Measurements from ENCODE around the gene LST1.

The LST1 gene

DNA sequence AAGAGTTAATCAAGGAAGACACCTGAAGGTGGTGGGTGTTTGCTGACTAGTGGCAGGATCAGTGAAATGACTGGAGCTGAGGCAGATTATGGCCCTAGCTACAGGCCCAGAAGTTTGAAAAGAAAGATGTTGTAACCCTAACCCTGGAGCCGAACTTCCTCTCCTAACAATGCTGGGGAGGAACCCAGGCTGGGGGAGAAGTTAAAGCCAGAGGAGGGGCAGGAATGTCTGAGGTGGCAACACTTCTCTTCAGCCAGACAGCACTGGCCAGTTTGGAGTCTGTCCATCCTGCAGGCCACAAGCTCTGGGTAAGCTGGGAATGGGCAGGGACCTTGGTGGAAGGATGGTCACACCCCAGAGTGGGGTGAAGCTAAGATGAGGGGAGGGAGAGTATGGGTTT lies at the start of gene LST1:
Gene LST1 (plus strand): TSS at position 270 of the 400 bp plus-strand sequence. CDS start 1,023 bp downstream, outside the sequence.
- DNase-seq (ENCODE audit: low spot score), result no peak

DNA sequence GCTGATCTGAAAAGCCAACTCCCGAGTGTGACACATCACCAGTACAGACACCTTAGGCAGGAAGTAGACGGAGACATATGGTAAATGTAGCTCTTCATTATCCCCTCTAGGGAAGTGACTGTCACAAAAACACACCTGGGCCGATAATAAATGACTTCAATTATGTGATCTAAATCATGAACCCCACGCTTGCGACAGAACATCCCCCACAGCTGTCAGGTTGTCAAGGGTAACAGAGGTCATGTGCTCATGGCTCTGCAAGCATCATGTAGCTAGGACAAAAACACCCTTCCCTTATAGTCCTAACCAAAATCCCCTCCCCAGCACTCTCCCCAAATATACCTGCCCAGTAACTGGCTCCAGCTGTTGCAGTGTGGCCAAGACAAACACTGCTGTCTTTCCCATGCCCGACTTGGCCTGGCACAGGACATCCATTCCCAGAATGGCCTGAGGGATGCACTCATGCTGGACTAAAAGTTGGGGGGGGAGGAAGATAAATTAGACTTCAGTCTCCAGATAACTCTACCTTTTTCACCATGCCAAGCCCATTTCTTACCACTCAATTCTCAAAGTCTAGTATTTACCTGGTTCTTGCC lies 47.2 kb upstream of the LST1 start:
- no peak for DNase-seq (ENCODE audit: low spot score)

DNA sequence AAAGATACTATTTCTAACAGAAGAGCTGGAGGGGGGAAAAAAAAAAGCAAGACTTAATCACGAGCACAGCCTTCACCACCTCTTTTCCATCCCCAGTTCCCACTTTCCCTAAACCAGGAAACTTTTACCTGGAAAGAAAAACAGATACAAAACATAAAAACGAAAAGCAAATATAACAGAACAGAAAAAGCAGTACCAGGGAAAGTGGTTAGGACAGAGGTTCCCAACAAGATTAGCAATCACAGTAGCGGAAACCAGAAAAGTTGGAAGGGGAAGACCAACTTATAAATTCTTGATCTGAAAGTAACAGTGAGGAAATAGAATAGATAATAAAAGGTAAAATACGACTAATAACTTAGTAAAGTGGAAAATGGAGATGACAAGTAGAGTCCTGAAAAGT lies 45.4 kb upstream of the LST1 start:
- no peak for DNase-seq (ENCODE audit: low spot score)

DNA sequence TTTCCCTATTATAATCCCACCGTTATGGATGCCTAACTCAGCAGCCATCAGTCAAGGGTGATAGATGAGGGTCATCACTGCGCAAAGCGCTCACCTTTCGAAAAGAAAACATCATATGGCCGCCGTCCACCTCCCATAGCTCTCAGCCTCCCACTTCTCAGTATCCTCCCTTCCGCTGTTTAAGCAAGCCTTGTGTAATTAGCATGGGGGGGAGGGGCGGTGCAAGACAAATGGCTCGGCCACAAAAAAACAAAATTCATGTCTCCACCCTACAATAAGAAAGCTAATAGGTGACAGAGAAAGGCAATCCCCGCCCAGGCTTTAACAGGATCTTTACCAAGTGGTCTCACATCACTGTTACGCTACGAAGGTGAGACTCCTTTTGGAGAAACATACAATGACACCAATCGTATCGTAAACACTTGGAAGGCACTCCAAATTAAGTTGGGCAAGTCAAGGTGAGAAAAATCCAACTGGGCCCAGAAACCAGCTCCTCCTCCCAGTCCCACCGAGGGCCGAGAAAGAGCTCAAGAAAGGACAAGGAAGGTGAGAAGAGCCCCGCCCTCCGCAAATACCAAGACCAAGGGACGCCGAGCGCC lies 44.9 kb upstream of the LST1 start:
- peak; percentile 68 for DNase-seq (ENCODE audit: low spot score)

DNA sequence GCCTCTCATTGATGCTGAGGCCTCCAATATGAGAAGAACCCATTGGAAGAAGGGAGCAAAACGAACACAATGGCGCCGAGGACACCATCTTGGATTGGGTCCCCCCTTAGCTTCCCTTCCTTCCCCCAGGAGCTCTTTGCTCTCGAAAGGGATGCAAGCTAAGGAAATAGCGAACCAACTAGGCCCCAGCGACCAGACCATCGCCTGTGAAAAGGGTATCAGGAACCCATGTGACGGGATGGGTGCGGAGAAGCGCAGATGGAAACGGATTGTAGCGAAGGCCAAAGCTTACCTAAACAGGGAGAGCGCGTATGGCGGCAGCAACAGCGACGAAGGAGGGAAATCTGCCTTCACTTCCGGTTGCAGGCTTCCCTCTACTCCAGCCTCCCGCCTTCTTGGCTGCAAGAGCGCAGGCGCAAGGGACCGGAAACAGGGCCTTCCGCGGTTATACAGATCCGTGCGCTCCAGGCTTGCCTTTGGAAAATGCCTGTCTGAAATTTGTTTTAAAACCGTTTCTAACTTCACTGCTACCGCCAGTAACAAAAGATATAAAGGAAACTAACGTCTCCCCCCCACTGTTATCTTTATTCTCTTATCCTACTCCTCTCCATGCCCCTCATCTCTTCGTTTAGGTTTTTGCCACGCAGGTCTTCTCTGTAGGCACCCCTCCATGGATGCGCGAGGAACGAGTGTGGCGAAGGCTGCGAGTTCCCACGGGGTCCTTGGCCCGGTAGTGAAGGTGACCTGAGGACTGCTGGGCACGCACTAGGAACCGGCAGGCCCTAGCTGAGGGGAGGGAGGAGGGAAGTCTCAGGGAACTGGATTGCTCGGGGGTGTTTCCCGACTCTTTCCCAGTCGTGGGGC lies 44.2 kb upstream of the LST1 start, which contains the start of gene DDX39B:
Gene DDX39B (minus strand): TSS at position 346 of the 864 bp plus-strand sequence. CDS start 1,471 bp downstream, outside the sequence.
- DNase-seq (ENCODE audit: low spot score), result peak; percentile 97

DNA sequence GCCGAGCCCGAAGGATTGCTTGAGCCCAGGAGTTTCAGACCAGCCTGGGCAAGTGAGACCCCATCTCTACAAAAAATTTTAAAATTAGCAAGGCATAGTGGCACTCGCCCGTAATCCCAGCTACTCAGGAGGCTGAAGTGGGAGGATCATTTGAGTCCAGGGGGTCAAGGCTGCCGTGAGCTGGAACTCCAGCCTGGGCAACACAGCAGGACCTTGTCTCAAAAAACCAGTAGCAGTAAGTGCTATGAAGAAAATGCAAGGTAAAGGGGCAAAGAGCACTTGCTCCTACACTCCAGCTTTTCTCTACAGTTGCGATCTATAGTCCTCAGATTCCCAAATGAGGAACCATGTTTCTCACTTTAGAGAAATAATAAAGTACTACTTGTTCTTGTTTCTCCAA lies 42.4 kb upstream of the LST1 start:
- no peak for DNase-seq (ENCODE audit: low spot score)

DNA sequence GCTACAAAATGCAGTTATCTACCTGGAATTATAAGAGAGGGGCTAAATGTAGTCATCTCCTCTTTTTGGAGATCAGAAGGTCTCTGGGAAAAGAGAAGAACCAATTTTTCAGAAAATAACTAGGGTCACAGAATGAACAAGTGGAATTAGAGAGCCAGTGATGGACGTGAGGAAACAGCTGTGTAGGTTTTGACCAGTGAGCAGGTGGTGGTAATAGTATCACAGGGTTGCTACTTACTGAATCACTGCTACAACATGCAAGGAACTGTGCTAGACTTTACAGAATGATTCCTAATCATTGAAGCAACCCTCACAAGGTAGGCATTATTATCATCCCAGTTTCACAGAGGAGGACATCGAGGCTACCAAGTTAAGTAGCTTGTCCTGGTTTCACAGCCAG lies 41.4 kb upstream of the LST1 start:
- DNase-seq (ENCODE audit: low spot score), result no peak

DNA sequence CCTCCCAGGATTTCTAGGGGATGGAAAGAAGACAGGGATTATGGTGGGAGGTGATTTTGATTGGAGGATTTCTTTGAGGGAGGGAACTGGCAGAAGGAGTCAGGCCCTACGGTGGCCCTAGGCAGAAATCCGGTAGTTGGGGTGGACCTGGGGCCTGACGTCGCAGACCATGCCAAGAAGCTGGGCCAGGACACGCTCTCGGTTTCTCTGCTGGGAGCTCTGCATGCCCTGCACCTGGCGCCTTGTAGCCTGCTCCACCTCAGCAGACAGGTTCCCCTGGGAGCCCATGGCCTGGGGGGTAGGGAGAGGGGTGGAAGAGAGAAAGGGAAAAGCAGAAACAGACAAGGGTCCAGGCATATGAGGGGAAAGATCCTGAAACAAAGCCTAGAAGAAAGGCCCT lies 40.8 kb upstream of the LST1 start:
- no peak for DNase-seq (ENCODE audit: low spot score)

DNA sequence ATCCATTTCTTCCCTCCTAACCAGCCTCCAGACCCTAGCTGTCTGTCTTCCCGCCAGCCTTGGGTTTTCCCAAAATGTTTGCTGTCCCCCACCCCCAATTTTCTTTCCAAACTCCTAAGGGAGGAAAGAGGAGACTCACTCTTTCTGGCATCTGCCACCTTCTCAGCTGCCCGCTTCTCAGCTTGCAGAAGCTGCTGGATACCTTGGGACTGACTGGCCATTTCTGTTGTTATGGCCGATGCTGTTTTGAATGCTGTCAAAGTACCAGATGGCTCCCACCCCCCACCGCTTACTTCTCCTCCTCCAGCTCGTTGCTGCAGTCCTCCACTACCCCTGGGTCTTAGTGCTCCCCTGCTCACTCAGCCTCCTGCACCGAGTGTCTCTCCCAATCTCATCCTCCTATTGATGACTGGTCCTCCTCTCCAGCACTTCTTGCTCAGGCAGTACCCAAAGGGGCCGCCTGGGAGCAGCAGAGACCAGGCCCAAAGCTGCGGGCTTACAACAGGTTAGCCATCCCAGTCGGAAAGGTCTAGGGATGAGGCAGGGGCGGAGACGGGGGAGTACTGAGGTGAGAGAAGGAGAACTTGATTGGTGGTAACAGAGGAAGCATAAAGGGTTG lies 39.6 kb upstream of the LST1 start, which contains the start of gene ATP6V1G2:
Gene ATP6V1G2 (minus strand): TSS at position 270 of the 619 bp plus-strand sequence. CDS start 49 bp downstream, at position 221.
- peak; percentile 95 for DNase-seq (ENCODE audit: low spot score)

DNA sequence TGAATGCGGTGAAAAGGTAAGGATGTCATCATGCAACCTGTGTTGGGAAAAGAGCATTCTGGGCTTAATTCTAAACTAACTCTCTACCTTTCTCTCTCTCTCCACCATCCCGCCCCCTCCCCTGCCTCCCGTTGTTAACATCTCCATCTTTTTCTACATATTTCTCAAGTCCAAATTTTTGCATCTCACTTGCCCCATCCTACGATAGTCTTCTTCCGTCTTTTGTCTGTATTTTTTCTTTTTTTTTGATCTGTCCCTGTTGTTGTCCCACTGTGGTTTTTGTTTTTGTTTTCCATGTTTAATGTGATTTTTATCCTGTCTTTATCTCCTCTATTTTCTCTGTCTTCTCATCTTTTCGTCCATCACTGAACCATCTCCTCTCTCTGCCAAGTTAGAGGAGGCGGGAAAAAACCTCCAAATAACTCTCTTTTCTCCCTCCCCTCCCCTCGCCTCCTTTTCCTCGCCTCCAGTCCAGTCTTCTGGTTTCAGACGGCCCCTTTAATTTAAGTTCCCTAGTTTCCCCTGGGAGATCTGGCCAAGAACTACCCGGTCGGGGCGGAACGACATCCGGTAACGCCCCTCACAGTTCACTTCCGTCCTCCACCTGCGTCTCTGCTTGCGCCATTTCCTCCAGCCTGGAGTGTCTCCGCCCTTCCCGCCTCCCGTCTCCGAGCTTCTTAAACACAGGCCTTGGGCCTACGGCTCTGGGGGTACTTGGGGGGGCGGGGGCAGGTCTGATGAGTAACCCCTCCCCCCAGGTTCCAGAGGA lies 38.9 kb upstream of the LST1 start, which contains the start of gene NFKBIL1:
Gene NFKBIL1 (plus strand): TSS at position 651 of the 769 bp plus-strand sequence. CDS start 87 bp downstream, at position 738.
- DNase-seq (ENCODE audit: low spot score), result peak; percentile 98

DNA sequence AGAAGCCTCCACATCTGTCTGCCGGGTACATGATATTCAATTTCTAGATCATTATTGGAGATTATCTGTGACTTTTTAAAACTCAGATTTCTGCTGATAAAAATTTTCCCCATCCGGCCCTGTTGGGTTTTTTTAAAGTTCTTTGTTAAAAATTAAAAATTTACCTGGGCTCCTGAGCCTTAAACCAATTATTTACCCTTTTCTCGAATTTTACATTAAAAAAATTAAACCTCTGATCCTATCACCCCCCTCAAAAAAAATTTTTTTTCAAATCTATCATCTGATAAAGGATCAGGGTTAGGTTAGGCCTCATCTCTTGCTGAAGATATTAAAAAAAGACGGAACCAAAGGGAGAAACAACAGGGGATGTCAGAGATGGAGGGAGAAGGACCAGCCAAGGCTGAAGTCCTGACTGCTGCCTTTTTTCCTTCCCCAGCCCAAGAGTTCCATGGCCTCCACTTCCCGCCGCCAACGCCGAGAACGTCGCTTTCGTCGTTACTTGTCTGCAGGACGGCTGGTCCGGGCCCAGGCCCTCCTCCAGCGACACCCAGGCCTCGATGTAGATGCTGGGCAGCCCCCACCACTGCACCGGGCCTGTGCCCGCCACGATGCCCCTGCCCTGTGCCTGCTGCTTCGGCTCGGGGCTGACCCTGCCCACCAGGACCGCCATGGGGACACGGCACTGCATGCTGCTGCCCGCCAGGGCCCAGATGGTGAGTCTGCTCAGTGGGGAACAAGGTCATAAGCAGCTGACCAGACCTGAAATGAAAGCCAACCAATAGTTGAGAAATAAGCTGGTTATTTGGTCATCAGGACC lies 38.1 kb upstream of the LST1 start:
- no peak for DNase-seq (ENCODE audit: low spot score)

DNA sequence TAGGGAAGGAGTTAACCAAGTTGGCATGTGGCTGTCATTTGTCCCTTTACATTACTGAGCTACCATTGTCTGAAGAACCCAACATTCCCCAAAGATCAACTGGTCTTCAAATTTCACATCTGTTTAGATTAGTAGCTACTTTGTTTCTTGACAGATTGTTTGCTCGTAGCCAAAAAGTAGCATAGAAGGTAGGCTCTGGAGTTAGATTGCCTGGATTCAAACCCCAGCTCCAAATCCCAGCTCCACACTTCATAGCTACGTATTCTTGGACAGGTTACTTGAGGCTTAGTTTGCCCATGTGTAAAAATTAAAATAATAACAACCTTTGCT lies 37.6 kb upstream of the LST1 start:
- DNase-seq (ENCODE audit: low spot score), result no peak

DNA sequence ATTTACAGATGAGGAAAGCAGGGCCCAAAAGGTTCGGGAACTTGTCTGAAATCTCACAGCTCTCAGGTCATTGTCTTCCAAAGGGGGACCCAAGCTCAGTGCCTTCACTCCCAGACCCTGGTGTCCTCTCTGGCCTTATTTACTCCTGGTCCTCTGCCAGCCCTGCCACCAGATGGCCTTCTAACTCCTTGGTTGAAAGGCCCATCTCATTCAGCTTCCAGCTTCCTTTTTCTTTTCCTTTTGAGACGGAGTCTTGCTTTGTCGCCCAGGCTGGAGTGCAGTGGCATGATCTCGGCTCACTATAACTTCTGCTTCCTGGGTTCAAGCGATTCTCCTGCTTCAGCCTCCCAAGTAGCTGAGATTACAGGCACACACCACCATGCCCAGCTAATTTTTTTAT lies 34.7 kb upstream of the LST1 start:
- DNase-seq (ENCODE audit: low spot score), result peak; percentile 62

DNA sequence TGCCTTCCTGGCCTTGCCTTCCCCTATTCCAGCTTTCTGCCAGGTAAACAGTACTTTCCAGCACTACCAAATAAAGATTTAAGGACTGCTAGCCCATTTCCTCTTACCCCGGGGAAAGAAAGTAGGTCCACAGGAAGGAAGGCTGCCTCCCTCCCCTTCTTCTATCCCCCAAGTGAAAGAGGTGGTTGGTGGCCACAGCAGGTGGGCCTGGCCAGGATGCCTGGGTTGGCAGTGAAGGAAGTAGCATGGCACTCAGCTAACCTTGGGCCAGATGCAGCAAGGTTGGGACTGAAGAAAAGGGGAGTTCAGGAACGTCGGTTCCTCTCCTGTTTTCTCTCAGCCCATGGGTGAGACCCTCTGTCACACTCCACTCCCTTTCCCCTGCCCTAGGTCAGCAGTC lies 29.8 kb upstream of the LST1 start:
- no peak for DNase-seq (ENCODE audit: low spot score)

DNA sequence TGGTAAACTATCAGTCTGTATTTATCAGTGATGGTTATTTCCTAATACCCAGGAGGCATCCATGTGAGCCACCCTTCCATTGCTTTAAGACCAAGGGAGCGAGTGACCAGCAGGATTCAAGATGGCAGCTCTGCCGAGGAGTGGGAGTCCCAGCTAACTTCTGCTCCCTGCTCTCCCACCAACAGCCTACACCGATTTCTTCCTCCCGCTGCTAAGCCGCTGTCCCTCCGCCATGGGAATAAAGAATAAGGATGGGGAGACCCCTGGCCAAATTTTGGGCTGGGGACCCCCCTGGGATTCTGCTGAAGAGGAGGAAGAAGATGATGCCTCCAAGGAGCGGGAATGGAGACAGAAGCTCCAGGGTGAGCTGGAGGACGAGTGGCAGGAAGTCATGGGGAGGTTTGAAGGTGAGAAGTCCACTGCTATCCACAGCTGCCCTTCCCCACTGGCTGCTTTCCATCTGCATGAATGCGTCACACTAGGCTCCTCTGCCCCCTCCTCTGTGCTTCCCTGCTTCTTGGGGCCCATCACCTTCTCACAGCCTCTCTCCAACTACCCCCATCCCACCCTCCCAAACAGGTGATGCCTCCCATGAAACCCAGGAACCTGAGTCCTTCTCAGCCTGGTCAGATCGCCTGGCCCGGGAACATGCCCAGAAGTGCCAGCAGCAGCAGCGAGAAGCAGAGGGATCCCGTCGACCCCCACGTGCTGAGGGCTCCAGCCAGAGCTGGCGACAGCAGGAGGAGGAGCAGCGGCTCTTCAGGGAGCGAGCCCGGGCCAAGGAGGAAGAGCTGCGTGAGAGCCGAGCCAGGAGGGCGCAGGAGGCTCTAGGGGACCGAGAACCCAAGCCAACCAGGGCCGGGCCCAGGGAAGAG lies 28.4 kb upstream of the LST1 start:
- DNase-seq (ENCODE audit: low spot score), result no peak

DNA sequence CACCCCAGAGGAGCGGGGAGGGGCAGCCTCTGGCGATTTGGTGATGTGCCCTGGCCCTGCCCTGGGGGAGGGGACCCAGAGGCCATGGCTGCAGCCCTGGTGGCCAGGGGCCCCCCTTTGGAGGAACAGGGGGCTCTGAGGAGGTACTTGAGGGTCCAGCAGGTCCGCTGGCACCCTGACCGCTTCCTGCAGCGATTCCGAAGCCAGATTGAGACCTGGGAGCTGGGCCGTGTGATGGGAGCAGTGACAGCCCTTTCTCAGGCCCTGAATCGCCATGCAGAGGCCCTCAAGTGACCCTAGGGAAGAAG lies 27.8 kb upstream of the LST1 start:
- no peak for DNase-seq (ENCODE audit: low spot score)

DNA sequence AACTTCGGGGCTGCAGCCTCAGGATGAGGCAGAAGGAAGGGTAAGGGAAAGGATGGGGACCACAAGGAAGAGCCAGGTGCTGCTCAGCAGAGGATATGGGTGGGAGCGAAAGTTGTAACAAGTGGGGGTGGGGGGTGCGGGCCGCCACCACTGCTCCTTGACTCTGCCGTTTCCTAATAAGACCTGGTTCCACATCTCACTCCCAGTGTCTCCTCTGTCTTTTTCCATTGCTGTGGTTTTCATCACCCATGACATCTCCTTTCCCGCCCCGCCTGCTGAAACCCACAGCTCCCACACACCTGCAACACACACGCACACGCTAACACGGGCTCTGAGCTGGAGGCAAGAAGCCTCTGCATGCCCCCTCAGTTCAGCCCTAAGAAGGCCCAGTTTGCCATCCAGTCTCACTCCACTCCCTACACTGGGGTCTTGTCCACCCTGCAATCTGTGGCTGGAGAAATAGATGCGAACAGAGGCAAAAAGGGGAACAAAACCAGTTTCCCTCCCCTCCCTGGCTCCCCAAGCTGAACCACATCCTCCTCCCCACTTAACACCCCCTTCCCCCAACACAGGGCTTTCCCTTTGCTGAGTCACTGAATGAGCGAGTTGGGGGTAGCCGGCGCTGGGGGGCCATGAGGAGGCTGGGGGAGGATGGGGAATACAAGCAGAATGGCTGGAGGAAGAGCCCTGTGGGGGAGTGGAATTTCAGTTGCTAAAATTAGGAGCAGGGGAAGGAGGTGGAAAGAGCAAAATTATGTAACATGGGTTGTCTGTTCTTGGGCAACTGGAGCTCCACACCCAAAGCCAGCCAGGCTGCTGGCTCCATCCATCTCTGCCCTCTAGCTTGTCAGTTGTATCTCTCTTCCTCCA lies 27.2 kb upstream of the LST1 start:
- DNase-seq (ENCODE audit: low spot score), result no peak

DNA sequence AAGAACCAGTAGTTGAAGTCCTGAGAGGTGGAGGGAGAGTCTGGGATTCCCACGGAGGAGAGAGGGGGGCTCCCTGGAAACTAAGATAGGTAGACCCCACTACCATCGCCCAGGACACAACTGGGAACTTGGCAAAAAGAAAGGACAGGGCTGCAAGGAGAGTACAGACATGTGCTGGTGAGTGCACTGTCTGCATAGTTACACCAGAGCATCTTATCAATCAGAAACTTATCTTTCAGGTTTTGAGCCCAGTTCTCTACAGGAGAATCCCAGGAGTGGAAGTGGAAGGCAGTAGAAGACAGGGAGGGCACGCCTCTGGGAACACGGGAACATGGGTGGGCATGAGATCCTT lies 26.5 kb upstream of the LST1 start:
- no peak for DNase-seq (ENCODE audit: low spot score)
